Measurements from ENCODE around the gene LELP1. TPM values are rescaled to one million over a fixed set of nuclear protein-coding genes. Genes with fewer than 3 reads are reported as not detected.

Gene LELP1
- total RNA-seq, 2 donors from 2014 or later: not detected

Other genes starting within 250 kb of the LELP1 start
- gene SPRR4, start 232.8 kb upstream of the LELP1 start, total RNA-seq: not detected
- not detected for gene SPRR1A, start 219.3 kb upstream of the LELP1 start, total RNA-seq
- gene SPRR3, start 201.7 kb upstream of the LELP1 start, total RNA-seq: not detected
- gene SPRR1B, start 172.2 kb upstream of the LELP1 start, total RNA-seq: not detected
- gene SPRR2D, start 162.3 kb upstream of the LELP1 start, total RNA-seq: not detected
- gene SPRR2A, start 145.9 kb upstream of the LELP1 start, total RNA-seq: not detected
- gene SPRR2B, start 131.8 kb upstream of the LELP1 start, total RNA-seq: not detected
- gene SPRR2E, start 108.9 kb upstream of the LELP1 start, total RNA-seq: not detected
- not detected for gene SPRR2F, start 89.9 kb upstream of the LELP1 start, total RNA-seq
- not detected for gene SPRR2G, start 52.5 kb upstream of the LELP1 start, total RNA-seq
- not detected for gene PRR9, start 14.2 kb downstream of the LELP1 start, total RNA-seq
- under 1 TPM in 1 of 2 donors, not detected in 1; 0.46 TPM for gene LORICRIN, start 56.3 kb downstream of the LELP1 start, total RNA-seq
- not detected for gene PGLYRP3, start 109.5 kb downstream of the LELP1 start, total RNA-seq
- gene PGLYRP4, start 145.4 kb downstream of the LELP1 start, total RNA-seq: under 1 TPM; 0.21 to 0.29 TPM
- not detected for gene S100A9, start 154.4 kb downstream of the LELP1 start, total RNA-seq
- gene S100A12, start 172.2 kb downstream of the LELP1 start, total RNA-seq: not detected
- not detected for gene S100A8, start 187.6 kb downstream of the LELP1 start, total RNA-seq
- gene S100A7A, start 213.1 kb downstream of the LELP1 start, total RNA-seq: not detected

Measured in activated T-cell treated with anti-CD3 and anti-CD28 coated beads, Interleukin-2, amount 50 U/mL, for 72 hours (primary cell).